ENCODE results near the gene THOC6. TPM values are rescaled to one million over a fixed set of nuclear protein-coding genes. Genes with fewer than 3 reads are reported as not detected.

Gene THOC6
- total and polyA plus RNA-seq, 4 donors: 10.8 to 14.8 (median 11.7) TPM

GRCh38 chr16:2974319-2975056, 49.3 kb upstream of the THOC6 start:
- no peak for TF ChIP-seq FOXA1 (IDR thresholded peaks at IDR 0.05)
- no peak for TF ChIP-seq CTCF (IDR thresholded peaks at IDR 0.05; ENCODE audit: low read depth, low read length, missing input control)
- no peak for TF ChIP-seq RAD21 (IDR thresholded peaks at IDR 0.05)
- no peak for TF ChIP-seq NR2F2 (IDR thresholded peaks at IDR 0.05)
- TF ChIP-seq TAF1 (conservative IDR thresholded peaks at IDR 0.05): no peak
- TF ChIP-seq GABPA (IDR thresholded peaks at IDR 0.05 in 1 of 2, conservative IDR thresholded peaks at IDR 0.05 in 1 of 2): no peak
- Histone ChIP-seq H3K27ac (ENCODE audit: low read depth in 1 of 2, low read length in 2 of 2) (no peak overlapping the region), H3K9me3 (ENCODE audit: control insufficient read depth in 4 of 4, low read length in 3 of 4) (no peaks in the 10 kb centered on the region), H3K4me3 (ENCODE audit: low read depth in 1 of 3, low read length in 3 of 3) (no peak overlapping the region), H3K4me1 (ENCODE audit: control insufficient read depth in 4 of 4, insufficient read depth in 4 of 4, low read length in 3 of 4) (peaks cover 8 to 25% (median 14%) of the 10 kb centered on the region in 4 donors), H3K9ac (ENCODE audit: low read depth in 1 of 2, low read length in 2 of 2) (no peak overlapping the region), H3K27me3 (ENCODE audit: control insufficient read depth in 4 of 4, insufficient read depth in 4 of 4, low read length in 3 of 4) (peaks cover 0 to 2% (median 0%) of the 10 kb centered on the region in 4 donors), H3K36me3 (ENCODE audit: control insufficient read depth in 4 of 4, insufficient read depth in 3 of 4, low read depth in 1 of 4, low read length in 3 of 4) (no peaks in the 10 kb centered on the region)
- DNase-seq (ENCODE audit: low spot score): no peak
- 96% methylated on average over 15 of the region's 15 CpGs for WGBS

- Histone ChIP-seq H3K27ac (ENCODE audit: low read depth in 1 of 2, low read length in 2 of 2) (no peak overlapping the region), H3K9me3 (ENCODE audit: control insufficient read depth in 4 of 4, low read length in 3 of 4) (no peaks in the 10 kb centered on the region), H3K9ac (ENCODE audit: low read depth in 1 of 2, low read length in 2 of 2) (no peak overlapping the region), H3K4me1 (ENCODE audit: control insufficient read depth in 4 of 4, insufficient read depth in 4 of 4, low read length in 3 of 4) (peaks cover 9 to 24% (median 10%) of the 10 kb centered on the region in 4 donors), H3K27me3 (ENCODE audit: control insufficient read depth in 4 of 4, insufficient read depth in 4 of 4, low read length in 3 of 4) (peaks cover 0 to 2% (median 0%) of the 10 kb centered on the region in 4 donors), H3K4me3 (ENCODE audit: low read depth in 1 of 3, low read length in 3 of 3) (no peak overlapping the region), H3K36me3 (ENCODE audit: control insufficient read depth in 4 of 4, insufficient read depth in 3 of 4, low read depth in 1 of 4, low read length in 3 of 4) (no peaks in the 10 kb centered on the region)
- TF ChIP-seq HNF4A (conservative IDR thresholded peaks at IDR 0.05) (no peak), YY1 (IDR thresholded peaks at IDR 0.05) (no peak), GABPA (IDR thresholded peaks at IDR 0.05 in 1 of 2, conservative IDR thresholded peaks at IDR 0.05 in 1 of 2) (no peak), RAD21 (IDR thresholded peaks at IDR 0.05) (no peak)
- DNase-seq (ENCODE audit: low spot score): no peak
- 97% methylated on average over 28 of the region's 28 CpGs for WGBS
Measured at GRCh38 chr16:2975161-2975795, 48.6 kb upstream of the THOC6 start.

- no peak overlapping the region for H3K27ac ChIP-seq (ENCODE audit: low read depth in 1 of 2, low read length in 2 of 2)
- H3K9me3 ChIP-seq (ENCODE audit: control insufficient read depth in 4 of 4, low read length in 3 of 4): no peaks in the 10 kb centered on the region
- peaks cover 0 to 2% (median 0%) of the 10 kb centered on the region in 4 donors for H3K27me3 ChIP-seq (ENCODE audit: control insufficient read depth in 4 of 4, insufficient read depth in 4 of 4, low read length in 3 of 4)
- peaks cover 8 to 22% (median 14%) of the 10 kb centered on the region in 4 donors for H3K4me1 ChIP-seq (ENCODE audit: control insufficient read depth in 4 of 4, insufficient read depth in 4 of 4, low read length in 3 of 4)
- no peak for DNase-seq (ENCODE audit: low spot score)
- no peak overlapping the region for H3K4me3 ChIP-seq (ENCODE audit: low read depth in 1 of 3, low read length in 3 of 3)
- WGBS: 93% methylated on average over 7 of the region's 7 CpGs
- H3K36me3 ChIP-seq (ENCODE audit: control insufficient read depth in 4 of 4, insufficient read depth in 3 of 4, low read depth in 1 of 4, low read length in 3 of 4): no peaks in the 10 kb centered on the region
- TF ChIP-seq GABPA (IDR thresholded peaks at IDR 0.05 in 1 of 2, conservative IDR thresholded peaks at IDR 0.05 in 1 of 2) (no peak), REST (IDR thresholded peaks at IDR 0.05) (no peak), FOXA2 (IDR thresholded peaks at IDR 0.05) (no peak), MAX (IDR thresholded peaks at IDR 0.05) (no peak), SP1 (IDR thresholded peaks at IDR 0.05) (no peak), EGR1 (IDR thresholded peaks at IDR 0.05; ENCODE audit: low read depth in 2 of 2) (no peak), TAF1 (conservative IDR thresholded peaks at IDR 0.05) (no peak), HNF4G (IDR thresholded peaks at IDR 0.05) (no peak), JUND (IDR thresholded peaks at IDR 0.05) (no peak), ATF3 (IDR thresholded peaks at IDR 0.05) (no peak), RXRA (IDR thresholded peaks at IDR 0.05) (no peak), FOXA1 (IDR thresholded peaks at IDR 0.05) (no peak), NR2F2 (IDR thresholded peaks at IDR 0.05) (no peak)
- no peak overlapping the region for H3K9ac ChIP-seq (ENCODE audit: low read depth in 1 of 2, low read length in 2 of 2)
Measured at GRCh38 chr16:2976201-2976600, 47.6 kb upstream of the THOC6 start.
